GM23338 (cell line): ENCODE measurements around the gene TAF1B. TPM values are rescaled to one million over a fixed set of nuclear protein-coding genes. Genes with fewer than 3 reads are reported as not detected.

Experiments used
- ATAC-seq: fragments of 200-7000 bp; cut with Tn5 transposase; 3 replicates; pipeline ENCODE4 v1.9.1; 2020
- DNase-seq: peaks from one replicate; pipeline ENCODE4 v3.0.0-alpha.2; 2015; ENCODE audit warnings: low spot score
- H2AFZ ChIP-seq: fragments of 200-600 bp; sonication (generic); 2 replicates; pipeline ENCODE4 v1.8.0; 2016; ENCODE audit warnings: antibody characterized with exemption, mild to moderate bottlenecking, moderate library complexity
- H3F3A ChIP-seq: fragments of 200-600 bp; sonication (generic); replicated peaks from 2 replicates; pipeline ENCODE4 v1.8.0; 2017; ENCODE audit warnings: antibody characterized with exemption, mixed run types, low read depth
- H3K27ac ChIP-seq: fragments of 200-600 bp; sonication (generic); 2 replicates; pipeline ENCODE4 v1.6.1; 2016; ENCODE audit warnings: low read depth
- H3K27me3 ChIP-seq: fragments of 200-600 bp; sonication (generic); 2 replicates; pipeline ENCODE4 v1.8.0; 2016; ENCODE audit warnings: mild to moderate bottlenecking, mixed run types, moderate library complexity; ENCODE audit not compliant: insufficient read depth
- H3K36me3 ChIP-seq: fragments of 200-600 bp; sonication (generic); 2 replicates; pipeline ENCODE4 v1.8.0; 2016; ENCODE audit warnings: mild to moderate bottlenecking; ENCODE audit not compliant: insufficient read depth
- H3K4me1 ChIP-seq: fragments of 200-600 bp; sonication (generic); 2 replicates; pipeline ENCODE4 v1.8.0; 2016; ENCODE audit warnings: mild to moderate bottlenecking, moderate library complexity; ENCODE audit not compliant: insufficient read depth
- H3K4me2 ChIP-seq: fragments of 200-600 bp; sonication (generic); 2 replicates; pipeline ENCODE4 v1.7.1; 2017; ENCODE audit warnings: mixed run types
- H3K4me3 ChIP-seq: fragments of 200-600 bp; sonication (generic); 2 replicates; pipeline ENCODE4 v1.6.1; 2016; ENCODE audit warnings: mixed run types
- H3K79me2 ChIP-seq: fragments of 200-600 bp; sonication (generic); replicated peaks from 2 replicates; pipeline ENCODE4 v1.8.0; 2017; ENCODE audit warnings: mild to moderate bottlenecking; ENCODE audit not compliant: insufficient read depth
- H3K9me2 ChIP-seq: fragments of 200-600 bp; sonication (generic); 2 replicates; pipeline ENCODE4 v1.8.0; 2017; ENCODE audit not compliant: insufficient read depth
- H4K20me1 ChIP-seq: fragments of 200-600 bp; sonication (generic); replicated peaks from 2 replicates; pipeline ENCODE4 v1.8.0; 2017; ENCODE audit warnings: mild to moderate bottlenecking; ENCODE audit not compliant: insufficient read depth
- H3K27ac Mint-ChIP-seq: 2 replicates; pipeline ENCODE4 v1.8.0; 2020; ENCODE audit warnings: inconsistent platforms, mild to moderate bottlenecking, moderate library complexity, mixed read lengths
- H3K27me3 Mint-ChIP-seq: 3 replicates; pipeline ENCODE4 v1.8.0; 2022; ENCODE audit warnings: low read depth, mild to moderate bottlenecking, moderate library complexity, mixed read lengths, inconsistent platforms; ENCODE audit not compliant: insufficient read depth, poor library complexity
- H3K36me3 Mint-ChIP-seq: 3 replicates; pipeline ENCODE4 v1.8.0; 2021; ENCODE audit warnings: low read depth, mild to moderate bottlenecking, inconsistent platforms, moderate library complexity, mixed read lengths
- H3K4me1 Mint-ChIP-seq: 3 replicates; pipeline ENCODE4 v1.8.0; 2020; ENCODE audit warnings: mild to moderate bottlenecking, inconsistent platforms, mixed read lengths
- H3K4me3 Mint-ChIP-seq: 3 replicates; pipeline ENCODE4 v1.8.0; 2021; ENCODE audit warnings: moderate library complexity, mild to moderate bottlenecking, inconsistent platforms, mixed read lengths
- H3K9me3 Mint-ChIP-seq: 3 replicates; pipeline ENCODE4 v1.8.0; 2020; ENCODE audit warnings: moderate library complexity, mild to moderate bottlenecking, inconsistent platforms, mixed read lengths
- CREB1 ChIP-seq: fragments of 250-450 bp; sonication (Bioruptor Pico); IDR thresholded peaks from 2 replicates; pipeline ENCODE4 v1.5.0; 2020; ENCODE audit warnings: low read depth, mild to moderate bottlenecking, moderate library complexity
- CTCF ChIP-seq, 2 experiments: fragments of 200-600 bp in 1 of 2; sonication (generic) in 1 of 2; conservative IDR thresholded peaks; 2 replicates each; pipeline versions ENCODE4 v1.5.1 to v1.6.1; 2016 to 2017; ENCODE audit warnings: antibody characterized with exemption in 2 of 2, low read depth in 2 of 2, mild to moderate bottlenecking in 2 of 2, moderate library complexity in 1 of 2
- EZH2phosphoT487 ChIP-seq: fragments of 200-600 bp; sonication (generic); IDR thresholded peaks from one replicate; pipeline ENCODE4 v1.8.1; 2018; ENCODE audit warnings: antibody characterized with exemption; ENCODE audit not compliant: unreplicated experiment
- JUNB ChIP-seq: IDR thresholded peaks from one replicate; pipeline ENCODE4 v1.6.1; 2016; ENCODE audit warnings: antibody characterized with exemption; ENCODE audit not compliant: unreplicated experiment
- NANOG ChIP-seq: IDR thresholded peaks from 2 replicates; pipeline ENCODE4 v1.6.1; 2016; ENCODE audit warnings: antibody characterized with exemption, borderline replicate concordance
- POLR2AphosphoS5 ChIP-seq: IDR thresholded peaks from 2 replicates; pipeline ENCODE4 v1.6.1; 2016; ENCODE audit warnings: antibody characterized with exemption, low read depth
- STAT1 ChIP-seq: IDR thresholded peaks from one replicate; pipeline ENCODE4 v1.6.1; 2016; ENCODE audit warnings: antibody characterized with exemption; ENCODE audit not compliant: unreplicated experiment
- ZNF331 ChIP-seq: fragments of 250-450 bp; sonication (Bioruptor Pico); IDR thresholded peaks from 2 replicates; pipeline ENCODE4 v1.5.0; 2020; ENCODE audit warnings: low read depth, mild to moderate bottlenecking, moderate library complexity
- polyA plus RNA-seq: library from polyadenylated mRNA; unstranded; fragments of >200 nt; fragmentation: Nextera tagmentation; extraction: Ambion mirVana; gene quantifications from 2 replicates; pipeline ENCODE4 v1.2.1, GENCODE V29; 2016
- total RNA-seq: library from RNA; depleted of rRNA; stranded (reverse); fragments of >200 nt; shearing (Covaris generic); gene quantifications from 2 replicates; pipeline ENCODE4 v1.2.3, GENCODE V29; 2014
- TF ChIP-seq, protein P1 (sequence below): IDR thresholded peaks from 2 replicates; pipeline ENCODE4 v1.6.1; 2016; ENCODE audit warnings: antibody characterized with exemption
- TF ChIP-seq, protein P2 (sequence below): fragments of 250-450 bp; sonication (Bioruptor Pico); IDR thresholded peaks from 2 replicates; pipeline ENCODE4 v1.5.0; 2020; ENCODE audit warnings: mild to moderate bottlenecking, moderate library complexity
- TF ChIP-seq, protein P3 (sequence below): IDR thresholded peaks from one replicate; pipeline ENCODE4 v1.6.1; 2018; ENCODE audit warnings: antibody characterized with exemption; ENCODE audit not compliant: unreplicated experiment

TAF1B gene
- total and polyA plus RNA-seq, 2 experiments from 2014 or later, result 22.2 to 28.9 TPM

DNA sequence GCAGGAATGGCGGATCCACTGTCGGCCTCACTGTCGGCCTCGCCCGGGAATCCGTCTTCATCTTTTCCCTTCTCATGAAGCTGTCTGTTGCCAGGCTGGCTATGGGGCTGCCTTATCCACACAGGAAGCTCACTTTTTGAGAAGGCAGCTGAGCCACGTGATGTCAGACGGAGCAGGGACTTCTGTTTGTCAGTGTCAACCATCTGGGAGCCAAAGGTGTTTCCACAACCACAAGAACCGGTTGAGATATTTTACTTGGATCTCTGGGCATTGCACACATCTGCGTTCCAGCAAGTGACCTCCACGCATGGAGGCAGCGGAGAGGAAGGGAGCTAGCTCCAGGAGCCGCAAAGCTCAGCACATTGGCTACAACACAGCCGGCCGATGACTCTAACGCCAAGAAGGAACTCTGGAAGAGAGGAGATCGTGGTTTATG is 27.4 kb upstream of the TAF1B start:
- Mint-ChIP-seq H3K4me1 (peaks cover 3% of the 10 kb centered on the region; the same call in 2 of the 3 replicates), H3K4me3 (no peak overlapping the region), H3K9me3 (no peaks in the 10 kb centered on the region), H3K27ac (no peak overlapping the region), H3K27me3 (peaks cover 14% of the 10 kb centered on the region), H3K36me3 (no peaks in the 10 kb centered on the region; the same call in 2 of the 3 replicates)
- no peak for DNase-seq
- no peak overlapping the region for H3K4me2 ChIP-seq
- no peaks in the 10 kb centered on the region for H4K20me1 ChIP-seq
- TF ChIP-seq STAT1 (no peak), EZH2phosphoT487 (no peak), ZNF331 (CRISPR knock-in tag) (no peak), JUNB (no peak), NANOG (no peak), CREB1 (CRISPR knock-in tag) (no peak), CTCF (conservative IDR thresholded peaks at IDR 0.05; ENCODE audit: low read depth in 2 of 2) (no peak), POLR2AphosphoS5 (no peak)
- TF ChIP-seq, protein P1, sequence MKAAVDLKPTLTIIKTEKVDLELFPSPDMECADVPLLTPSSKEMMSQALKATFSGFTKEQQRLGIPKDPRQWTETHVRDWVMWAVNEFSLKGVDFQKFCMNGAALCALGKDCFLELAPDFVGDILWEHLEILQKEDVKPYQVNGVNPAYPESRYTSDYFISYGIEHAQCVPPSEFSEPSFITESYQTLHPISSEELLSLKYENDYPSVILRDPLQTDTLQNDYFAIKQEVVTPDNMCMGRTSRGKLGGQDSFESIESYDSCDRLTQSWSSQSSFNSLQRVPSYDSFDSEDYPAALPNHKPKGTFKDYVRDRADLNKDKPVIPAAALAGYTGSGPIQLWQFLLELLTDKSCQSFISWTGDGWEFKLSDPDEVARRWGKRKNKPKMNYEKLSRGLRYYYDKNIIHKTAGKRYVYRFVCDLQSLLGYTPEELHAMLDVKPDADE, result no peak
- TF ChIP-seq, protein P2, sequence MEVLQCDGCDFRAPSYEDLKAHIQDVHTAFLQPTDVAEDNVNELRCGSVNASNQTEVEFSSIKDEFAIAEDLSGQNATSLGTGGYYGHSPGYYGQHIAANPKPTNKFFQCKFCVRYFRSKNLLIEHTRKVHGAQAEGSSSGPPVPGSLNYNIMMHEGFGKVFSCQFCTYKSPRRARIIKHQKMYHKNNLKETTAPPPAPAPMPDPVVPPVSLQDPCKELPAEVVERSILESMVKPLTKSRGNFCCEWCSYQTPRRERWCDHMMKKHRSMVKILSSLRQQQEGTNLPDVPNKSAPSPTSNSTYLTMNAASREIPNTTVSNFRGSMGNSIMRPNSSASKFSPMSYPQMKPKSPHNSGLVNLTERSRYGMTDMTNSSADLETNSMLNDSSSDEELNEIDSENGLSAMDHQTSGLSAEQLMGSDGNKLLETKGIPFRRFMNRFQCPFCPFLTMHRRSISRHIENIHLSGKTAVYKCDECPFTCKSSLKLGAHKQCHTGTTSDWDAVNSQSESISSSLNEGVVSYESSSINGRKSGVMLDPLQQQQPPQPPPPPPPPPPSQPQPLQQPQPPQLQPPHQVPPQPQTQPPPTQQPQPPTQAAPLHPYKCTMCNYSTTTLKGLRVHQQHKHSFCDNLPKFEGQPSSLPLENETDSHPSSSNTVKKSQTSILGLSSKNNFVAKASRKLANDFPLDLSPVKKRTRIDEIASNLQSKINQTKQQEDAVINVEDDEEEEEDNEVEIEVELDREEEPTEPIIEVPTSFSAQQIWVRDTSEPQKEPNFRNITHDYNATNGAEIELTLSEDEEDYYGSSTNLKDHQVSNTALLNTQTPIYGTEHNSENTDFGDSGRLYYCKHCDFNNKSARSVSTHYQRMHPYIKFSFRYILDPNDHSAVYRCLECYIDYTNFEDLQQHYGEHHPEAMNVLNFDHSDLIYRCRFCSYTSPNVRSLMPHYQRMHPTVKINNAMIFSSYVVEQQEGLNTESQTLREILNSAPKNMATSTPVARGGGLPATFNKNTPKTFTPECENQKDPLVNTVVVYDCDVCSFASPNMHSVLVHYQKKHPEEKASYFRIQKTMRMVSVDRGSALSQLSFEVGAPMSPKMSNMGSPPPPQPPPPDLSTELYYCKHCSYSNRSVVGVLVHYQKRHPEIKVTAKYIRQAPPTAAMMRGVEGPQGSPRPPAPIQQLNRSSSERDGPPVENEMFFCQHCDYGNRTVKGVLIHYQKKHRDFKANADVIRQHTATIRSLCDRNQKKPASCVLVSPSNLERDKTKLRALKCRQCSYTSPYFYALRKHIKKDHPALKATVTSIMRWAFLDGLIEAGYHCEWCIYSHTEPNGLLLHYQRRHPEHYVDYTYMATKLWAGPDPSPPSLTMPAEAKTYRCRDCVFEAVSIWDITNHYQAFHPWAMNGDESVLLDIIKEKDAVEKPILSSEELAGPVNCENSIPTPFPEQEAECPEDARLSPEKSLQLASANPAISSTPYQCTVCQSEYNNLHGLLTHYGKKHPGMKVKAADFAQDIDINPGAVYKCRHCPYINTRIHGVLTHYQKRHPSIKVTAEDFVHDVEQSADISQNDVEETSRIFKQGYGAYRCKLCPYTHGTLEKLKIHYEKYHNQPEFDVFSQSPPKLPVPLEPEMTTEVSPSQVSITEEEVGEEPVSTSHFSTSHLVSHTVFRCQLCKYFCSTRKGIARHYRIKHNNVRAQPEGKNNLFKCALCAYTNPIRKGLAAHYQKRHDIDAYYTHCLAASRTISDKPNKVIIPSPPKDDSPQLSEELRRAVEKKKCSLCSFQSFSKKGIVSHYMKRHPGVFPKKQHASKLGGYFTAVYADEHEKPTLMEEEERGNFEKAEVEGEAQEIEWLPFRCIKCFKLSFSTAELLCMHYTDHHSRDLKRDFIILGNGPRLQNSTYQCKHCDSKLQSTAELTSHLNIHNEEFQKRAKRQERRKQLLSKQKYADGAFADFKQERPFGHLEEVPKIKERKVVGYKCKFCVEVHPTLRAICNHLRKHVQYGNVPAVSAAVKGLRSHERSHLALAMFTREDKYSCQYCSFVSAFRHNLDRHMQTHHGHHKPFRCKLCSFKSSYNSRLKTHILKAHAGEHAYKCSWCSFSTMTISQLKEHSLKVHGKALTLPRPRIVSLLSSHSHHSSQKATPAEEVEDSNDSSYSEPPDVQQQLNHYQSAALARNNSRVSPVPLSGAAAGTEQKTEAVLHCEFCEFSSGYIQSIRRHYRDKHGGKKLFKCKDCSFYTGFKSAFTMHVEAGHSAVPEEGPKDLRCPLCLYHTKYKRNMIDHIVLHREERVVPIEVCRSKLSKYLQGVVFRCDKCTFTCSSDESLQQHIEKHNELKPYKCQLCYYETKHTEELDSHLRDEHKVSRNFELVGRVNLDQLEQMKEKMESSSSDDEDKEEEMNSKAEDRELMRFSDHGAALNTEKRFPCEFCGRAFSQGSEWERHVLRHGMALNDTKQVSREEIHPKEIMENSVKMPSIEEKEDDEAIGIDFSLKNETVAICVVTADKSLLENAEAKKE (CRISPR knock-in tag), result no peak
- TF ChIP-seq, protein P3, sequence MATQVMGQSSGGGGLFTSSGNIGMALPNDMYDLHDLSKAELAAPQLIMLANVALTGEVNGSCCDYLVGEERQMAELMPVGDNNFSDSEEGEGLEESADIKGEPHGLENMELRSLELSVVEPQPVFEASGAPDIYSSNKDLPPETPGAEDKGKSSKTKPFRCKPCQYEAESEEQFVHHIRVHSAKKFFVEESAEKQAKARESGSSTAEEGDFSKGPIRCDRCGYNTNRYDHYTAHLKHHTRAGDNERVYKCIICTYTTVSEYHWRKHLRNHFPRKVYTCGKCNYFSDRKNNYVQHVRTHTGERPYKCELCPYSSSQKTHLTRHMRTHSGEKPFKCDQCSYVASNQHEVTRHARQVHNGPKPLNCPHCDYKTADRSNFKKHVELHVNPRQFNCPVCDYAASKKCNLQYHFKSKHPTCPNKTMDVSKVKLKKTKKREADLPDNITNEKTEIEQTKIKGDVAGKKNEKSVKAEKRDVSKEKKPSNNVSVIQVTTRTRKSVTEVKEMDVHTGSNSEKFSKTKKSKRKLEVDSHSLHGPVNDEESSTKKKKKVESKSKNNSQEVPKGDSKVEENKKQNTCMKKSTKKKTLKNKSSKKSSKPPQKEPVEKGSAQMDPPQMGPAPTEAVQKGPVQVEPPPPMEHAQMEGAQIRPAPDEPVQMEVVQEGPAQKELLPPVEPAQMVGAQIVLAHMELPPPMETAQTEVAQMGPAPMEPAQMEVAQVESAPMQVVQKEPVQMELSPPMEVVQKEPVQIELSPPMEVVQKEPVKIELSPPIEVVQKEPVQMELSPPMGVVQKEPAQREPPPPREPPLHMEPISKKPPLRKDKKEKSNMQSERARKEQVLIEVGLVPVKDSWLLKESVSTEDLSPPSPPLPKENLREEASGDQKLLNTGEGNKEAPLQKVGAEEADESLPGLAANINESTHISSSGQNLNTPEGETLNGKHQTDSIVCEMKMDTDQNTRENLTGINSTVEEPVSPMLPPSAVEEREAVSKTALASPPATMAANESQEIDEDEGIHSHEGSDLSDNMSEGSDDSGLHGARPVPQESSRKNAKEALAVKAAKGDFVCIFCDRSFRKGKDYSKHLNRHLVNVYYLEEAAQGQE, result no peak
- ATAC-seq, result no peak
- no peaks in the 10 kb centered on the region for H3K4me1 ChIP-seq
- H3K36me3 ChIP-seq, result no peaks in the 10 kb centered on the region; the same call in 1 of the 2 replicates
- no peaks in the 10 kb centered on the region for H3F3A ChIP-seq
- no peak overlapping the region for H3K27ac ChIP-seq
- no peak overlapping the region for H3K4me3 ChIP-seq
- no peaks in the 10 kb centered on the region for H3K79me2 ChIP-seq
- H2AFZ ChIP-seq, result 0 out of 2 replicates have a peak overlapping the region, but pooled peaks have one; percentile 52
- no peaks in the 10 kb centered on the region for H3K9me2 ChIP-seq
- H3K27me3 ChIP-seq, result no peaks in the 10 kb centered on the region
